ENCODE data around the gene ALDH1L1. TPM values are rescaled to one million over a fixed set of nuclear protein-coding genes. Genes with fewer than 3 reads are reported as not detected.

Gene ALDH1L1
- total RNA-seq, 2 experiments from 2014 or later, result not detected

GRCh38 chr3:126126286-126126685 is 54.1 kb downstream of the ALDH1L1 start:
- CTCF ChIA-PET, result no interaction called here
- no peak for ATAC-seq
- POLR2A ChIA-PET, result no interaction called here
- no peak for DNase-seq
- Mint-ChIP-seq H3K4me1 (ENCODE audit: low read depth) (no peaks in the 10 kb centered on the region), H3K36me3 (ENCODE audit: low read depth) (no peaks in the 10 kb centered on the region), H3K9me3 (no peaks in the 10 kb centered on the region), H3K27ac (no peak overlapping the region), H3K27me3 (peaks cover 4% of the 10 kb centered on the region), H3K4me3 (no peak overlapping the region)
- no peak for TF ChIP-seq CTCF (IDR thresholded peaks at IDR 0.05)
- intact Hi-C loops (cut with micrococcal nuclease), result no loop called here

GRCh38 chr3:126125781-126126251 is 54.6 kb downstream of the ALDH1L1 start:
- CTCF ChIA-PET, result no interaction called here
- Mint-ChIP-seq H3K4me3 (no peak overlapping the region), H3K36me3 (ENCODE audit: low read depth) (no peaks in the 10 kb centered on the region), H3K4me1 (ENCODE audit: low read depth) (no peaks in the 10 kb centered on the region), H3K9me3 (no peaks in the 10 kb centered on the region), H3K27me3 (peaks cover 4% of the 10 kb centered on the region), H3K27ac (no peak overlapping the region)
- ATAC-seq (no peak), DNase-seq (no peak)
- intact Hi-C loops (cut with micrococcal nuclease), result no loop called here
- POLR2A ChIA-PET, result no interaction called here
- TF ChIP-seq CTCF (IDR thresholded peaks at IDR 0.05), result no peak

- Mint-ChIP-seq H3K4me1 (ENCODE audit: low read depth) (no peaks in the 10 kb centered on the region), H3K27me3 (peaks cover 4% of the 10 kb centered on the region), H3K9me3 (no peaks in the 10 kb centered on the region), H3K36me3 (ENCODE audit: low read depth) (no peaks in the 10 kb centered on the region), H3K4me3 (no peak overlapping the region), H3K27ac (no peak overlapping the region)
- CTCF ChIA-PET, result no interaction called here
- intact Hi-C loops (cut with micrococcal nuclease), result no loop called here
- DNase-seq (no peak), ATAC-seq (no peak)
- no peak for TF ChIP-seq CTCF (IDR thresholded peaks at IDR 0.05)
- POLR2A ChIA-PET, result no interaction called here
These were observed 55.0 kb downstream of the ALDH1L1 start for GRCh38 chr3:126125341-126125740.

GRCh38 chr3:126124896-126125295 is 55.5 kb downstream of the ALDH1L1 start:
- H3K27ac Mint-ChIP-seq, result no peak overlapping the region
- H3K9me3 Mint-ChIP-seq, result no peaks in the 10 kb centered on the region
- no peaks in the 10 kb centered on the region for H3K4me1 Mint-ChIP-seq (ENCODE audit: low read depth)
- no peak overlapping the region for H3K4me3 Mint-ChIP-seq
- ATAC-seq (no peak), DNase-seq (no peak)
- H3K36me3 Mint-ChIP-seq (ENCODE audit: low read depth), result no peaks in the 10 kb centered on the region
- H3K27me3 Mint-ChIP-seq, result peaks cover 2% of the 10 kb centered on the region
- CTCF ChIA-PET, result no interaction called here
- POLR2A ChIA-PET, result no interaction called here
- no peak for TF ChIP-seq CTCF (IDR thresholded peaks at IDR 0.05)
- intact Hi-C loops (cut with micrococcal nuclease), result no loop called here

- Mint-ChIP-seq H3K36me3 (ENCODE audit: low read depth) (no peaks in the 10 kb centered on the region), H3K4me3 (no peak overlapping the region), H3K4me1 (ENCODE audit: low read depth) (no peaks in the 10 kb centered on the region), H3K9me3 (no peaks in the 10 kb centered on the region), H3K27me3 (no peaks in the 10 kb centered on the region), H3K27ac (no peak overlapping the region)
- ATAC-seq (no peak), DNase-seq (no peak)
- intact Hi-C loops (cut with micrococcal nuclease), result no loop called here
- ChIA-PET POLR2A (interaction anchor here (0.6 kb wide), 1 partner anchor 268 kb away, joined by 3 read pairs; no protein-coding TSS in a partner anchor), CTCF (no interaction called here)
- TF ChIP-seq CTCF (IDR thresholded peaks at IDR 0.05), result no peak
These were observed 56.1 kb downstream of the ALDH1L1 start for GRCh38 chr3:126124148-126124868.
